ENCODE data around the gene RALGAPA2.
"Not testable (repeated sequence)": the region's sequence is repeated elsewhere in the genome, so short reads cannot be mapped to it uniquely, and the experiment has no call there.

The RALGAPA2 gene

DNA sequence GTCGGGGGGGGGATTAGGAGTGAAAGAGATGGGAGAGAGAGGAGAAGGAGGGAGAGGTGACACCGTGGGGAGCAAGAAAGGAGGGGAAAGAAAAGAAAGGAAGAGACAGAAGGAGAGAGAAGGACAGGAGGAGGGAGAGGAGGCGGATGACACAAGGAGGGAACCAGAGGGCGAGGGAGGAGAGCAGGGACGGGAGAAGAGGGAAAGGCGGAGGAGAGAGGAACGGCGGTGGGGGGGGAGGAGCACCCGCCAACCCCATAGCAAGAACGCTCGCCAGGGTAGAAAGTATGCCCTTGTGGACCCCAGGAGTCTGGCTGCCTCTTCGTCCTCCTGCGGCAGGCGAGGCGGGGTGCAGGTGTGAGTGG is 349.0 kb downstream of the RALGAPA2 start:
- no peak for DNase-seq

DNA sequence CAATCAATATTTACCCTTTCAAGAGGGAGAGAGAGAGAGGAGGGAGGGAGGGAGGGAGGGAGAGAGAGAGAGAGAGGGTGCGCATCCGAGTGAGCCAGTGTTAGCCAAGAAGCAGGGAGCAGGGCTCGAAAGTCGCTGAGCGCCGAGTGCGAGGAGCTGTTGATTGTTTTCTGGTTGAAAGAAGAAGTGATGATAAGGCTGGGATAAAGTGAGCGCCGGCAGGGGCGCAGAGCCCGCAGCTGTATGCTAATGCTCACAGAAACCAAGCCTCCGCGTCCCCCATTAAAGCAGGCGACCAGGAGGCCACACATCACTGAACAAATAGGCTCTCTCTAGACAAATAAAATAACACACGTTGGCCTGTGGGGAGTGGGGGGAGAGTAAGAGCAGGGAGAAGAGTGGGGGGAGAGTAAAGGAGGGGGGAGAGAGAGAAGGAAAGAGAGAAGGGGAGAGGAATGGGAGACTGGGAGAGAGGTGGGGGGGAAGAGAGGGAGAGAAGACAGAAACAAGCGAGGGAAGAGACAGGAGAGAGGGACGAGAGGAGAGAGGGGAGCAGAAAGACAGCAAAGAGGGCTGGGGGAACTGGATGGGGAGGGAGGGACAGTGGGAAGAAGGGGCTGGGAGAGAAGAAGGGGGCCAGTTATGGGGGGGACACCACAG is 349.5 kb downstream of the RALGAPA2 start:
- peak; percentile 12 to 35 for DNase-seq

DNA sequence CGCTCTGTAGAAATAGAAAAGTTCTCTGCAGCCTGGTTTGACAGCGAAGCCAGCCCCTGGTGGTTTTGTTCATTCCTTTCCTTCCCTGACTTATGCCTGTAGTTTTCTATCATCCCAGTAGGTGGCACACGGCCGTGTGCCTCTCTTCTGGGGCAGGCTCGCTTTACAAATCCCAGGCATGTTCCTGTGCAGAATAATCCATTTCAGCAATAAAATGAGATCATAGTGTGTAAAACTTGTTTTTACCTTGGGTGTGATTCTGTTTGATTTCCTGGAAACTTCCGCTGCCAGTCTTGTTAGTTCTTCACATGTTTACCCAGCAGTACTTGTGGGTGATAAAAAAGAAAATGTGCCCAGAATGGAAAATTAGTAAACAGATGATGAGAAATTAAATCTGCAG is 352.0 kb downstream of the RALGAPA2 start:
- peak; percentile 36 to 51 for DNase-seq

DNA sequence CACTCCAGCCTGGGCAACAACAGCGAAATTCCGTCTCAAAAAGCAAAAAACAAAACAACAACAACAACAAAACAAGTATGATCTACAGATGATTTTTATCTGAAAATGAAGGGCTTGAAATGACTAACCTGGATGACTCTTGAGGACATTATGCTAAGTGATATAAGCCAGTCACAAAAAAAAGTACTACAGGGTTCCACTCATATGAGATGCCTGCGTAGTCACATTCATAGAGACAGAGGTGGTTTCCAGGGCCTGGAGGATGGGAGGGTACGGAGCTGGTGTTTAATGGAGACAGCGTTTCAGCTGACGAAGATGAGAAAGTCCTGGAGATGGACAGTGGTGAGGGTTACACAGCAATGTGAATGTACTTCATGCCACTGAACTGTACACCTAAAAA is 352.8 kb downstream of the RALGAPA2 start:
- no peak for DNase-seq

DNA sequence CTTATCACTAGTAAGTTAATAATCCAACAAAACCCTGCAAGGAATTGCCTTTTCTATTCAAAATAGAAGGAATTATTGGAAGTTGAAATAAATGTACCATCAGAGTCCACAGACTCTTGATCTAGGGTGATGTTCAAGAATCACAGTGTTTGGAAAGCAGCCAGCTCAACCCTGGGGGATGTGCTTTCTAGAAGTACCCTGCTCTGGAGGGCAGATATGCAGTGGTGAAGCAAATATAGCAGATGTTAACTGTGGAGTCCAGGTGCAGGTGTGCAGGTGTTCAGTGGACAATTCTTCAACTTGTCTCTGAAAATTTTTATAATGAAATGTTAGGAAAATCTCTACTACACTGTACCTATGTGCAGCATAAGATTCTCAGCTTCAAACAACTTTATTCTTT is 353.6 kb downstream of the RALGAPA2 start:
- no peak for DNase-seq

DNA sequence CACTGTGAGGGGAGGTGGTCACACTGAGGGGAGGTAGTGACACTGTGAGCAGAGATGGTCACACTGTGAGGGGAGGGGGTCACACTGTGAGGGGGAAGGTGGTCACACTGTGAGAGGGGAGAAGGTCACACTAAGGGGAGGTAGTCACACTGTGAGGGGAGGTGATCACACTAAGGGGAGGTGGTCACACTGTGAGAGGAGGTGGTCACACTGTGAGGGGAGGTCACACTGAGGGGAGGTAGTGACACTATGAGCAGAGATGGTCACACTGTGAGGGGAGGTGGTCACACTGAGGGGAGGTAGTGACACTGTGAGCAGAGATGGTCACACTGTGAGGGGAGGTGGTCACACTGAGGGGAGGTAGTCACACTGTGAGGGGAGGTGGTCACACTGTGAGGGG is 356.9 kb downstream of the RALGAPA2 start:
- not testable (repeated sequence) for DNase-seq

DNA sequence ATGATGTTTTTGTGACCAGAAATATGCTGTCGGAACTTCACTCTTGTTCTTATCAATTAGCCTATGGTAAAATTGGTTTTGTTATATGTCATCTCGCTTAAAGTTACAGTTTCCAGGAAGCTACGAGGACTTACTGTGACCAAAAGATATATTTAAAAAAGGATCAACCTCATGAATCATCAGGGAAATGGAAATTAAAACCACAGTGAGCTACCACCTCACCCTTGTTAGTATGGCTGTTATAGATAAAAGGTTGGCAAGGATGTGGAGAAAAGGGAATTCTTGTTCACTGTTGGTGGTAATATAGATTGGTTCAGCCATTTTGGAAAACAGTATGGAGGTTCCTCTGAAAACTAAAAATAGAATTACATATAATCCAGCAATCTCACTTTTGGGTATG is 358.9 kb downstream of the RALGAPA2 start:
- DNase-seq = no peak

DNA sequence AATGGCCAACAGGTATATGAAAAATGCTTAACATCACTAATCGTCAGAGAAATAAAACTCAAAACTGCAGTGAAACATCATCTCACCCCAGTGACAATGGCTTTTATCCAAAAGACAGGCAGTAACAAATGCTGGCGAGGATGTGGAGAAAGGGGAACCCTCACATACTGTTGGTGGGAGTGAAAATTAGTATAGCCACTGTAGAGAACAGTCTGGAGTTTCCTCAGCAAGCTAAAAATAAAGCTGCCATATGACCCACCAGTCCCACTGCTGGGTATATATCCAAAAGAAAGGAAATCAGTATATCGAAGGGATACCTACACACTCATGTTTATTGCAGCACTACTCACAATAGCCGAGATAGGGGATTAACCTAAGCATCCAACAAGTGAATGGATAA is 368.0 kb downstream of the RALGAPA2 start:
- no peak for DNase-seq

DNA sequence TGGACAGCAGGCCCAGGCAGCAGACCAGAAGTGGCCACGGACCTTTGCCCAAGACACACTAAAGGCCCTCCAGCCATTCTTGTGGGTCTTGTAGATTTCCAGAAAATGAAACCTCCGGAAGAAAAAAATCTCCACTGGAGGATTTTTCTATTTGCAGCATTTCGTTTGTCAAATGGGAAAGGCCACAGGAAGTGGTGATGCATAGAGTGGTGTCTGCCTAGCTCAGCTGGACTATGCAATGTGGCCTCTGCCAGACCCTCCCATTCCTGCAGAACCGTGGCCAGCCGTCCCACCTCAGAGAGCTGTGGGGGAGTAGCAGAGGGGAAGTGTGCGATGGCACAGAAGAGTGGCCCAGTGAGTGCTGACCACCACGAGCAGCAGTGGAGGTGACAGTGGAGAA is 368.5 kb downstream of the RALGAPA2 start:
- no peak for DNase-seq
